ENCODE measurements around the gene TMEM39A.

TMEM39A gene

GRCh38 chr3:119463171-119464169 lies at the start of gene TMEM39A:
TSS of gene TMEM39A (minus strand) at chr3:119463615. CDS start at chr3:119462074, 1,541 bp downstream.
- DNase-seq (ENCODE audit: low read depth): peak; percentile 98

- no peak for DNase-seq (ENCODE audit: low read depth)
Observed at GRCh38 chr3:119510690-119511089, 47.3 kb upstream of the TMEM39A start.

- no peak for DNase-seq (ENCODE audit: low read depth)
Observed at GRCh38 chr3:119508172-119508845, 44.9 kb upstream of the TMEM39A start.

- DNase-seq (ENCODE audit: low read depth): no peak
Observed at GRCh38 chr3:119507404-119507803, 44.0 kb upstream of the TMEM39A start.

GRCh38 chr3:119506631-119507030 lies 43.2 kb upstream of the TMEM39A start:
- no peak for DNase-seq (ENCODE audit: low read depth)

GRCh38 chr3:119500901-119501300 lies 37.5 kb upstream of the TMEM39A start:
- DNase-seq (ENCODE audit: low read depth): no peak

GRCh38 chr3:119500265-119500664 lies 36.9 kb upstream of the TMEM39A start:
- DNase-seq (ENCODE audit: low read depth): no peak

GRCh38 chr3:119498186-119499011 lies 35.0 kb upstream of the TMEM39A start, which contains the start of gene TIMMDC1:
TSS of gene TIMMDC1 (plus strand) at chr3:119498547. CDS start at chr3:119498734, 187 bp downstream.
- peak; percentile 95 for DNase-seq (ENCODE audit: low read depth)

- no peak for DNase-seq (ENCODE audit: low read depth)
Observed at GRCh38 chr3:119497820-119498185, 34.4 kb upstream of the TMEM39A start.

- DNase-seq (ENCODE audit: low read depth): no peak
Observed at GRCh38 chr3:119494597-119494996, 31.2 kb upstream of the TMEM39A start.

GRCh38 chr3:119492810-119493209 lies 29.4 kb upstream of the TMEM39A start:
- DNase-seq (ENCODE audit: low read depth): no peak

GRCh38 chr3:119492128-119492527 lies 28.7 kb upstream of the TMEM39A start:
- DNase-seq (ENCODE audit: low read depth): no peak

- no peak for DNase-seq (ENCODE audit: low read depth)
Observed at GRCh38 chr3:119490153-119490552, 26.7 kb upstream of the TMEM39A start.

- no peak for DNase-seq (ENCODE audit: low read depth)
Observed at GRCh38 chr3:119485563-119485962, 22.1 kb upstream of the TMEM39A start.

- no peak for DNase-seq (ENCODE audit: low read depth)
Observed at GRCh38 chr3:119483101-119483500, 19.7 kb upstream of the TMEM39A start.

GRCh38 chr3:119481079-119481478 lies 17.7 kb upstream of the TMEM39A start:
- no peak for DNase-seq (ENCODE audit: low read depth)

GRCh38 chr3:119470866-119471265 lies 7.5 kb upstream of the TMEM39A start:
- no peak for DNase-seq (ENCODE audit: low read depth)

GRCh38 chr3:119469418-119470189 lies 6.2 kb upstream of the TMEM39A start:
- no peak for DNase-seq (ENCODE audit: low read depth)

- no peak for DNase-seq (ENCODE audit: low read depth)
Observed at GRCh38 chr3:119468041-119468440, 4.6 kb upstream of the TMEM39A start.

- DNase-seq (ENCODE audit: low read depth): no peak
Observed at GRCh38 chr3:119457246-119457645, 6.2 kb downstream of the TMEM39A start.

- no peak for DNase-seq (ENCODE audit: low read depth)
Observed at GRCh38 chr3:119456469-119456868, 6.9 kb downstream of the TMEM39A start.
